Measurements from ENCODE around the gene HAPLN3.

GRCh38 chr15:88877415-88877814 is 17.9 kb downstream of the HAPLN3 start:
- TF ChIP-seq POLR2AphosphoS5 (IDR thresholded peaks at IDR 0.05; ENCODE audit: insufficient read depth in 1 of 2, low read depth in 1 of 2): no peak
- no peak for TF ChIP-seq POLR2A (IDR thresholded peaks at IDR 0.05)
- TF ChIP-seq CTCF (IDR thresholded peaks at IDR 0.05): no peak

Data from vagina (tissue), 2 donors.